Measurements from ENCODE around the gene FEZ2.

The FEZ2 gene

DNA sequence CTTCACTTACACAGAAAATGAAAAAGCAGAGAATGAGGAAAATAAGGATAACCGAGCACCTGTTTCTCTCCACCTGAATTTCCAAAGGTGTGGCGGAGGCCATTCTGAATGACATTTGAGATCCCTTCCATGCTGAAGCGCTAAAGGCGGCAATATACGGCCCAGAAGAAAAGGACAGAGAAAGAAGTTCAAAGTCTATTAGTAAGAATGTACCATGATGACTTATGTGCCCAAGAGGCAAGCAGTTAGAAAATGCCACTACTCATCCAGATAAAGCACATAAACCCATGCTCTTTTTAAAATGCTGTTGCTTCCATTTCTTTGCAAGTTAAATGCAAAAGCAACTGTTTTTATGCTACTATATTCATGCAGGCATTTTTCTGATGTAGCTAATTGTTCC, 37.2 kb downstream of the FEZ2 start:
- FAIRE-seq, result peak; percentile 9

GRCh38 chr2:36559221-36559942, 38.6 kb downstream of the FEZ2 start:
- FAIRE-seq, result no peak

GRCh38 chr2:36556842-36557241, 41.1 kb downstream of the FEZ2 start:
- no peak for FAIRE-seq

DNA sequence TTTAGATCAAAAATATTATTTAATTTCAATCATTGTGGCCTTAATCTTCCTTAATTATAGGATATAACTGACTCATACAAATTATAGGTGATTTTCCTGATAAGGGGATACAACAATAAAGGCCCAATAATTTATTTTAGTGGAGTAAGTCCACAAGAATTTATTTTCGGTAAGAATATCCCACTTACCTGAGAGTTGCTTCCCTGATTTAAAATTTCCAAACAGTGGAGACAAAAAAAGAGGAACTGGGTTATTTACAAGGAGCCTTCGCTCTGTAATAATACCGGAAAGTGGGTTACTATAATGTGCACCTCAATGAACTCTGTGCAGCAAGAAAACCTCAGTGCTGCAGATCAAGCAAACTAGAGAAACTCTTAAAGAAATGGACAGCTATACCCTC, 42.2 kb downstream of the FEZ2 start:
- FAIRE-seq, result no peak

DNA sequence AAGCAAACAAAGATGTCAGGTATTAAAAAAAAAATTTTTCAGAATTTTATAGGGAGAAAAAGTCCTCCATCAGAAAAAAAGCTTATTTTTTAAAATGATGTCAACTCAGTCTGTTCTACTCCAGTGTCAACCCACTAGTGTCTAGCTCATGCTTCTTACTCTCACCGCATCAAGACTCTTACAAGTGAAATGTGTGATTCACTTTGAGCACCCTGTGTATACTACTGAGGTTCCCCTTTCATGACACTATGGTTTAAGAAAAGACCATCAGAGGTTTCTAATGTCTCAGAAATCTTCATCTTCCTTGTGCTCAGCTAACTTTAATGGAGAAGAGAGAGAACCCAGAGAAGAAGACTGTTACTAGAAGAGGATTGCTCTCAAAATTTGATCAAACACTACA, 43.4 kb downstream of the FEZ2 start:
- no peak for FAIRE-seq

DNA sequence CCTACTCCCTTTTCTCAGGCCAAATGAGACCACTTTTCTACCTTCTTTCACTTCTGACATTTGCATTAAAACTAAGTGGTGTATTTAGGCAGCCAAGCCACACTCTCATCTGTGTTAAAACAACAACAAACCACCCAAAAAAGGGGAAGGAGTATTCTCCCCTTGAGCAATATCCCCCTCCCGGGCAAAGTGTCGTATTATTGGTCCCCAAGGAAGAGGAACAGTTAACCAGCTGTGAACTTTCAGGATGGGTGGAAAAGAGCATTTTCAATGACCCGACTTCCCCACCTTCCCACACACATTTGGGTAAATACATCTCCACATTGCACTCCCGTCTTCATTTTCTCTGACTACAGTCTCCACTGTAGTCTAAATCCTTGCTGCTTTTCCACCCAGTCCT, 44.3 kb downstream of the FEZ2 start:
- no peak for FAIRE-seq

- FAIRE-seq, result no peak
Measured at GRCh38 chr2:36550006-36550405, 48.0 kb downstream of the FEZ2 start.

GRCh38 chr2:36549165-36549574, 48.8 kb downstream of the FEZ2 start:
- no peak for FAIRE-seq

DNA sequence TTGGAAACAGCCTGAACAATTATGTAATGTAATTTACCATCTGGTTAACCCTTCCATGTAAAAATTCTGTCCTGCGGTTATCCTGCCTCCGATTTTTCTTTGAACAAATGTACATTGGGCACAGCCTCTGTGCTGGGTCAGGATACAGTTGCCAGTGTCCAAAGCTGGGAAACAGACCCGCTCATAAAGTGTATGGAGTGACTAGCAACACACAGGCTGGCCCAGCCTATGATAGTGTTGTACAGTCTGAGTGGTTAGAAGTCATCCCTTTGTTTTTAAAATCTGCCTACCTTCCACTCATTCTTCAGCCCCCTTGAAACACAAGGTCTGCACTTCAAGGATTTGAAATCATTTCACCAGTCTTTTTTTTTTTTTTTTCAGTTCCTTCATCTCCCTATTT, 50.1 kb downstream of the FEZ2 start:
- no peak for FAIRE-seq

DNA sequence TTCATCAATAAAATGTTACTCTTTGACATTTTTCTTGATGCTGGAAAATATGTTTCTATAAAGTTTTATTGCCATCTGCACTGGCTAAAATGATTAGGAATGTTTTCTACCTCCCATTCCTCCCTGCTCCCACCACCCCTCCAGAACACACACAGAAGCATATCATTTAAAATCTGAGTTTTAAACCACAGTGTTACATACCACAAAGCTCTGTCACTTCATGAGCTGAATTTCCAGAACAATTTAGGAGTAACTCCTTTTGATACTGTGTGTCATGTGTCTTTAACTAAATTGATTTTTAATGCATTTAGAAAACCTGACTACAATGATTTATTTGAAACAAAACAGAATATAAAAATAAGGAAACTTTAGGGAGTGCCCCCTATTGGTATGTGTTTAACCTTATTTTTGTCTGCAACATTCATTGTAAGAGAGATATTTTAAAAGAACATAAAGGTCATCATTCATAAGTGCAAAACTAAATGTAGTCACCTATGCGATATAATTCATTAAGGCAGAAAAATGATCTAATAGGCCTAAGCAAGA, 52.0 kb downstream of the FEZ2 start:
- FAIRE-seq, result no peak

- FAIRE-seq, result no peak
Measured at GRCh38 chr2:36544638-36545338, 53.2 kb downstream of the FEZ2 start.

DNA sequence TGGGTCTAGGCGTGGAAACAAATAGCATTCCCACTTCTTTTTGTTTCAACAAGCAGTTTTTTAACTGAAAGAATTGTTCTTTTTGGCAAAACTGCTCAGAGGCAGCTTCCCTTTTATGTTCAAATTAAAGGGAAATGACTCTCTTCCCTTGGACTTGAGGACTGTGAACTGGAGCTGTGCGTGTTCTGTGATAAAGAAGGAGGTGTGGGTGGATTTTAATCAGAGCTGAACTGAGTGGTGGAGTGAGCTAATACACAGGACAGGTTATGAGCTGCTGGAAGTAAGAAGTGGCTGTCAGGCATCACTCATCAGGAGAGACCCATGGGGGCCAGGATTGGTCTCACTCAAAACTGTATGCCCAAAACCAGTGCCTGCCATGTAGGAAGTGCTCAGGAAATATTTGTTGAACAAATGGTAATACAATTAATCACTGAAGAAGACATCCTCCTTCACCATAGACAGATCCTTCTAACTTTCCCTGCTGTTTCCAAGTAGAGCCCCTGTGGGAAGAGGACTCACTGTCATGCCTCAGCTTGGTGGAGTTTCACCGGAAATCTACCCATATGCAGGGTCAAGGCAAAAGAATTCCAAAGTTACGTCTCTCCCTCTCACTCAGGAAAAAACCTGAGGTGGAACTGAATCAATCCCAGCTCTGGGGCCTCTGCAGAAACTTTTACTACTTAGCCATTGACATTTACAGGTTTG, 55.9 kb downstream of the FEZ2 start:
- FAIRE-seq, result no peak

- FAIRE-seq, result no peak
Measured at GRCh38 chr2:36540986-36541754, 56.8 kb downstream of the FEZ2 start.

DNA sequence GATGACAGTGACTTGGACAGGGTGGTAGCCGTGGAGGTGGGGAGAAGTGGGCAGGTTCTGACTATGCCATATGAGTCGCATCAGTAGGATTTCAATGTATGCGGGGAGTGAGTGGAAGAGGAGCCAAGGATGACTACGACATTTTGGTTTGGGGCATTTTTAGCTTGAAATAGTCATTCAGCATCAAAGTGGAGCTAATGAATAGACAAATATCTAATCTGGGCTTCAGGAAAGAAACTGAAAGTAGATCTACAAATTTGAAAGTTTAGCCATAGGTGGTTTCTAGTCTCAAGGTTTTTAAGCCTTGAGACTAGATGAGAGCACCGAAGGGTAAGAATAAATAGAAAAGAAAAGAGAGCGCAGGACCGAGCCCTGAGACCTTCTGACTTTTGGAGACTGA, 58.3 kb downstream of the FEZ2 start:
- no peak for FAIRE-seq

- no peak for FAIRE-seq
Measured at GRCh38 chr2:36538335-36538734, 59.6 kb downstream of the FEZ2 start.

GRCh38 chr2:36536776-36537175, 61.2 kb downstream of the FEZ2 start:
- no peak for FAIRE-seq

DNA sequence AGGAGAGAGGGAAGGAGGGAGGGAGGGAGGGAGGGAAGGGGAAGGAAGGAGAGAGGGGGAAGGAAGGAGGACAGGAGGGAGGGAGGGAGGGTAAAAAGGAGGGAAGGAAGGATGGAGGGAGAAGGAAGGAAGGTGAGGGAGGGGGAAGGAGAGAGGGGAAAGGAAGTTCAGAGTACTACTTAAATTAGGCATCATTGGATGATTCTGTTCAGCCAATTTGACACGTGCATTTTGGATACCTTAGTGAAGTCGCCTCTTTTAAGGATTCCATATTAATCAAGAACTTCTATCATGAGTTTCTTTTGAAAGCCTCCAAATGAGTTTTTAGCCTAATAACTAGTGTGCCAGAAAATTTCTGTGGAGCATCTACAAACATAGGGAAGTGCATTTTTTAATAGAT, 62.9 kb downstream of the FEZ2 start:
- FAIRE-seq, result no peak

GRCh38 chr2:36534275-36534799, 63.6 kb downstream of the FEZ2 start:
- no peak for FAIRE-seq

DNA sequence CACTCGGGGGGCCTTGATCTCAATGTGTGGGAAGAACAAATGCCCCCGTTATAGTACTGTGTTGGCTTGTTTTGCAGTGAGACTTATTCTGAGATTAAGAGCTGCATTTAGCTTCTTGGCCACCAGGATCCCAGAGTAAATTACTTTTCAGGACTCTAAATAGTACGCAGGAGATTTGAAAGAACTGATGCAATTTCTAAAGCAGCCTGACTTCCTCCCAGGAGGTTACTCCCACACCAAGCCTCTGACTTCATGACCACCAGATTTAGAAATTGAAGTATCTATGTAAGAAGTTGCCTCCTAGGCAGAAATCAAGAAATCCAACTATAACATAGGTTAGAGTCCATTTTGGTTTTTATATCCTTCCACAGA, 67.0 kb downstream of the FEZ2 start:
- no peak for FAIRE-seq

GRCh38 chr2:36530178-36530982, 67.6 kb downstream of the FEZ2 start:
- no peak for FAIRE-seq

DNA sequence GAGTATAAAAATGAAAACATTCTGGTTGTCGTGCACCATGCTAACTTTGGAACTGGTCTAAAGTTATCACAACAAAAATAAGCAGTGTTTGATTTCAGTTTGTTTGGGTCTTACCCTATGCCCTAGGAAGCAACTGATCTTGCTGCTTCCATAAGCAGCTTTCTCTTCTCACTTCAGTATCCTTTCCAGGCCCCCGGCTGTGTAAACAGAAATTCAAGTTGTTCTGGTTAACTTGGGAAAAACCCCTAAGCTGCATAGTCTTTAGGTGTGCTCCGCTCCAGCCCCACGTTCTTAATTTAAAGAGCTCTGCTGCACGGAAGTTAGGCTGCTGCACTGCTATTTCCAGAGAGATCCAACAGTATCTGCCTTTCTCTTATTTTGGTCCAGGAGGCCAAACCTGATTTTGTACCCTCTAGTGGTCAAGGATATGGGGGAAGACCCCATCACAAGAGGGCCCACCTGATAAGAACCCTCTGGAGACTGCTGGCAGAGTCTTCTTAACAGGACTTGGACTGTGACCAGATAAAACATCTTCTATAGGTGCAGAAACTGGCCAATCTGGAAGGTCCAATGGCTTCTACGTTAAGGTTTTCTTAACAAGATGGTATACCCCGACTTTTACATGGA, 69.1 kb downstream of the FEZ2 start:
- FAIRE-seq, result no peak

Data from islet of Langerhans (tissue), 1 donor.